OCI-LY3 (cell line): ENCODE results near the gene C3AR1.

ENCODE experiments used
- EZH2phosphoT487 ChIP-seq: fragments of 200-600 bp; shearing (Covaris generic); IDR thresholded peaks from 2 replicates; pipeline ENCODE4 v1.6.1; 2018; ENCODE audit warnings: antibody characterized with exemption, mixed run types, low read depth
- TF ChIP-seq, protein P1 (sequence below): fragments of 200-600, 300-600 bp; sonication (generic); IDR thresholded peaks from 2 replicates; pipeline ENCODE4 v1.5.1; 2014; ENCODE audit warnings: antibody characterized with exemption, low read length, low read depth

DNA sequence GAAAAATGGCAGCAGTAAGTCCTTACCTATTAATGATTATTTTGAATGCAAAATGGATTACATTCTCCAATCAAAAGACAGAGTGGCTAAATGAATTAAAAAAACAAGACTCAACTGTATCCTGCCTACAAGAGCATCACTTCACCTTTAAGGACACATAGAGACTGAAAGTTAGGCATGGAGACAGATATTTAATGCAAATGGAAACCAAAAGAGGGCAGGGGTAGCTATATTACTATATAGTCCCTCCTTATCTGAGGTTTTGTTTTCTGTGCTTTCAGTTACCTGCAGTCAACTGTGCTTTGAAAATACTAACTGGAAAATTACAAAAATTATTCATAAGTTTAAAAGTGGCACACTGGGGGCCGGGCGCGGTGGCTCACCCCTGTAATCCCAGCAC lies 33.1 kb upstream of the C3AR1 start:
- TF ChIP-seq, protein P1, sequence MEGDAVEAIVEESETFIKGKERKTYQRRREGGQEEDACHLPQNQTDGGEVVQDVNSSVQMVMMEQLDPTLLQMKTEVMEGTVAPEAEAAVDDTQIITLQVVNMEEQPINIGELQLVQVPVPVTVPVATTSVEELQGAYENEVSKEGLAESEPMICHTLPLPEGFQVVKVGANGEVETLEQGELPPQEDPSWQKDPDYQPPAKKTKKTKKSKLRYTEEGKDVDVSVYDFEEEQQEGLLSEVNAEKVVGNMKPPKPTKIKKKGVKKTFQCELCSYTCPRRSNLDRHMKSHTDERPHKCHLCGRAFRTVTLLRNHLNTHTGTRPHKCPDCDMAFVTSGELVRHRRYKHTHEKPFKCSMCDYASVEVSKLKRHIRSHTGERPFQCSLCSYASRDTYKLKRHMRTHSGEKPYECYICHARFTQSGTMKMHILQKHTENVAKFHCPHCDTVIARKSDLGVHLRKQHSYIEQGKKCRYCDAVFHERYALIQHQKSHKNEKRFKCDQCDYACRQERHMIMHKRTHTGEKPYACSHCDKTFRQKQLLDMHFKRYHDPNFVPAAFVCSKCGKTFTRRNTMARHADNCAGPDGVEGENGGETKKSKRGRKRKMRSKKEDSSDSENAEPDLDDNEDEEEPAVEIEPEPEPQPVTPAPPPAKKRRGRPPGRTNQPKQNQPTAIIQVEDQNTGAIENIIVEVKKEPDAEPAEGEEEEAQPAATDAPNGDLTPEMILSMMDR: no peak
- no peak for TF ChIP-seq EZH2phosphoT487
